AG09309 (cell line): ENCODE measurements around the gene TBC1D14.
"Not testable (repeated sequence)": the region's sequence is repeated elsewhere in the genome, so short reads cannot be mapped to it uniquely, and the experiment has no call there.

Experiments
- DNase-seq: peaks from one replicate; pipeline ENCODE4 v3.0.0-alpha.2; 2010; ENCODE audit warnings: low read depth
- H3K4me3 ChIP-seq: 2 replicates; pipeline ENCODE4 v1.5.1; 2011; ENCODE audit warnings: mild to moderate bottlenecking, low read depth, low read length, moderate library complexity; ENCODE audit not compliant: control insufficient read depth
- TF ChIP-seq, protein P1 (sequence below): IDR thresholded peaks from 2 replicates; pipeline ENCODE4 v1.5.1; 2011; ENCODE audit warnings: mild to moderate bottlenecking, low read depth, low read length, inconsistent platforms; ENCODE audit not compliant: insufficient read depth, control insufficient read depth; ENCODE audit errors: missing control alignments

Gene TBC1D14

DNA sequence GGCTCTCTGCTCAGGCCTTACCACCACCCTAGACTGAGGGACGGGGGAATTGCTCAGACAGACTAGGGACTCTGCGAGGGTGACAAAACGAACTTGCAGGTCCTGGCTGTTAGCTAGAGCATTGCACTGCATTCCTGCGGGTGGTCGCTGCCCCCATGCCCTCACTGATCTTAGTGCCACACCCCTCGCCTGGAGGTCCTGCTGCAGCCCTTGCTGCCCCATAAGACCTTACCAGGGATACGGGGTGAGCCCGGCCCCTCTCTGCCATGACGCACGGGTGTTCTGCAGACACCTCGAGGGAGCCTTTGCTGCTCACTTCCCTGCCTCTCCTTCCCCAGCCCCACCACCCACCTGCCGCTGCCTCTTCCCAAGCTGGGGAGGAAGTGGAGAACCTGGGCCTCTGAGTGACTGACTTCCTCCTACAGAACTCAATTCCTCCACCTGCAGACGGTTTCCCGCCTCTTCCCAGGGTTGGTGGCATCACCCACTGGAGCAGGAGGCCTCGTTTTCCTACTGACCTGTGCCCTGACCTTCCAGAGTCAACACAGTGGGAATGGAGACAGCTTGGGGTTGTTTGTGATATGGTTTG lies 19.8 kb upstream of the TBC1D14 start:
- DNase-seq: no peak
- TF ChIP-seq, protein P1, sequence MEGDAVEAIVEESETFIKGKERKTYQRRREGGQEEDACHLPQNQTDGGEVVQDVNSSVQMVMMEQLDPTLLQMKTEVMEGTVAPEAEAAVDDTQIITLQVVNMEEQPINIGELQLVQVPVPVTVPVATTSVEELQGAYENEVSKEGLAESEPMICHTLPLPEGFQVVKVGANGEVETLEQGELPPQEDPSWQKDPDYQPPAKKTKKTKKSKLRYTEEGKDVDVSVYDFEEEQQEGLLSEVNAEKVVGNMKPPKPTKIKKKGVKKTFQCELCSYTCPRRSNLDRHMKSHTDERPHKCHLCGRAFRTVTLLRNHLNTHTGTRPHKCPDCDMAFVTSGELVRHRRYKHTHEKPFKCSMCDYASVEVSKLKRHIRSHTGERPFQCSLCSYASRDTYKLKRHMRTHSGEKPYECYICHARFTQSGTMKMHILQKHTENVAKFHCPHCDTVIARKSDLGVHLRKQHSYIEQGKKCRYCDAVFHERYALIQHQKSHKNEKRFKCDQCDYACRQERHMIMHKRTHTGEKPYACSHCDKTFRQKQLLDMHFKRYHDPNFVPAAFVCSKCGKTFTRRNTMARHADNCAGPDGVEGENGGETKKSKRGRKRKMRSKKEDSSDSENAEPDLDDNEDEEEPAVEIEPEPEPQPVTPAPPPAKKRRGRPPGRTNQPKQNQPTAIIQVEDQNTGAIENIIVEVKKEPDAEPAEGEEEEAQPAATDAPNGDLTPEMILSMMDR: no peak
- no peak overlapping the region for H3K4me3 ChIP-seq

DNA sequence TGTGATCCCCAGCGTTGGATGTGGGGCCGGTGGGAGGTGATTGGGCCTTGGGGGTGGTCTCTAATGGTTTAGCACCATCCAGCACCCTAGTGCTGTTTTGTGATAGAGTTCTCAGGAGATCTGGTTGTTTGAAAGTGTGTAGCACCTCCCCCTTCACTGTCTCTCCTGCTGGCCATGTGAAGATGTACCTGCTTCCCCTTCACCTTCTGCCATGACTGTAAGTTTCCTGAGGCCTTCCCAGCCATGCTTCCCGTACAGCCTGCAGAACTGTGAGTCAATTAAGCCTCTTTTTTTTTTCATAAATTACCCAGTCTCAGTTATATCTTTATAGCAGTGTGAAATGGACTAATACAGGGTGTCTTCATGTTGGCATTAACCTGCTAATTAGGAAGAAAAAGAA lies 19.3 kb upstream of the TBC1D14 start:
- no peak overlapping the region for H3K4me3 ChIP-seq
- TF ChIP-seq, protein P1: no peak
- no peak for DNase-seq

DNA sequence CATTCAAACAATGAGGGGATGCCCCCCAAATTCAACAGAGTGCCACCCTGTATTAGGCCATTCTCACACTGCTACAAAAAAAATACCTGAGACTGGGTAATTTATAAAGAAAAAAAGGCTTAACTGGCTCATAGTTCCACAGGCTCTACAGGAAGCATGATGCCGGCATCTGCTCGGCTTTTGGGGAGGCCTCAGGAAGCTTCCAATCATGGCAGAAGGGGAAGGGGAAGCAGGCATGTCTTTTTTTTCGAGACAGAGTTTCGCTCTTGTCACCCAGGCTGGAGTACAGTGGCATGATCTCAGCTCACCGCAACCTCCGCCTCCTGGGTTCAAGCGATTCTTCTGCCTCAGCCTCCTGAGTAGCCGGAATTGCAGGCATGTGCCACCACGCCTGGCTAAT lies 18.7 kb upstream of the TBC1D14 start:
- not testable (repeated sequence) for DNase-seq

DNA sequence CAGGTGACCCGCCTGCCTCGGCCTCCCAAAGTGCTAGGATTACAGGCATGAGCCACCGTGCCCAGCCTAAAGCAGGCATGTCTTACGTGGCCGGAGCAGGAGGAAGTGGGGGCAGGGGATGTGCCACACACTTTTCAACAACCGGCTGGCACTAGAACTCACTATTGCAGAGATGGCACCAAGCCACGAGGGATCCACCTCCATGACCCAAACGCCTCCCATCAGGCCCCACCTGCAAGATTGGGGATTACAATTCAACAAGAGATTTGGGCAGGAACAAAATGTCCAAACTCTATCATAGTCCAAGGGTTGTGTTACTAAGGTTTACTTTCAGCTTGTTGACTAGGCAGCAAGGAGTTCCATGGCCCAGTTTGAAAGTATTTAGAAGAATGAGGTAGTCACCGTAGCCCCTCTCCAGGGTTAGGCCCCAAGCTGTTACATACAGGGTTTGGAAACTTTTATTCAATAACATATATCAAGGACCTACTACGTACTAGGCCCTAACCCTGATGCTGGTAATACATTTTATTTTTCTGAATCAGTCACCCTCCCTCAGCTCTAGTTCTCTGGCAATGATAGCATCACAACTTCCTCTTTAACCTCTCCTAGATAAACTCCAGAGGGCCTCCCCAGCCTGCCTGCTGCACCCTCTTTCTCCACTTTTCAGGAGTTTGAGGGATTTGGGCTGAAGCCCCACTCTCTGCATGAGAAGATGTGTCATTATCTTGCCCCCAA lies 18.0 kb upstream of the TBC1D14 start:
- TF ChIP-seq, protein P1: no peak
- no peak overlapping the region for H3K4me3 ChIP-seq
- no peak for DNase-seq

More for the DNA sequence above, 18.7 kb upstream of the TBC1D14 start:
- H3K4me3 ChIP-seq: not testable (repeated sequence)

DNA sequence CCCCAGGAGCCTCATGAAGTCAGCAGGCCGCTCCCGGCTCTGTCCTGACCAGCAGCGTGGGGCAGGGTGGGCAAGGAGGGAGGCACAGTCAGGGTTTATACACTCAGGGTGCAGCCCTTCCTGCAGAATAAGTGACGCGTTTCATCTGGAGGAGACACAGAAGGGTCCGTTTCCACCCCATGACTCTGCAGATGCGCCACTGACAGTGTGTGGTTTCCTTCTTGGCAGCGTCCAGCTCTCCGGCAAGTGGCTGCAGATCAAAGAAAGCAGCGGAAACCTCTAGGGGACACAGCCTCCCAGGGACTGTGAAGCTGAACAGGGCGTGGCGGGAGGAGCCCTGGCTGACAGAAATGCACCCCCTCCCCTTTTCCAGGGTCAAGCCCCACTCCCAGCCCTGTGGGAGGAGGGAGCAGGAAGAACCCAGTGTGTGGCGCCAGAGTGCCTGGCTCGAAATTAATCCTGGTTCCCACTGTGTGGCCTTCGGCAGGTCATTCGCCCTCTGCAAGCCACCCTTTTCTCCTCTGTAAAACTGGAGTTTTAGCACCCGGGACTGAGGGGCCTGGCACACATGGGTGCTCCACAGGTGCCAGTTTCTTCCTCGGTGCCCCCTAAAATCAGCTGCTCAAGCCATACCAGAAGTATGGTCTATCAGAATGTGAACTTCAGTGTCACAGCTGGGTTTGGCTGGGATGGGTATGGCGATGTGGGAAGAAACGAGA lies 17.3 kb upstream of the TBC1D14 start:
- DNase-seq: no peak
- TF ChIP-seq, protein P1: no peak
- no peak overlapping the region for H3K4me3 ChIP-seq

DNA sequence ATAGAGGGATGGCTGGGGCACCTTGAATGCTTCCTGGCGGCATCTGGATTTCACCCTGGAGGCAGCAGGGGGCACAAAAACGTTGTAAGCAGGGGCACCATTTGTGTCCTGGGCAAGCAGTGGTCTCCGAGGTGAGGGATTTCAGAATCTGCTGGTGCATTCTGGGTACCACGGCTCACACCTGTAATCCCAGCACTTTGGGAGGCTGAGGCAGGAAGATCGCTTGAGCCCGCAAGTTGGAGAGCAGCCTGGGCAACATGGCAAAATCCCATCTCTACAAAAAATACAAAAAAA lies 16.8 kb upstream of the TBC1D14 start:
- no peak overlapping the region for H3K4me3 ChIP-seq
- no peak for DNase-seq
- TF ChIP-seq, protein P1: no peak

DNA sequence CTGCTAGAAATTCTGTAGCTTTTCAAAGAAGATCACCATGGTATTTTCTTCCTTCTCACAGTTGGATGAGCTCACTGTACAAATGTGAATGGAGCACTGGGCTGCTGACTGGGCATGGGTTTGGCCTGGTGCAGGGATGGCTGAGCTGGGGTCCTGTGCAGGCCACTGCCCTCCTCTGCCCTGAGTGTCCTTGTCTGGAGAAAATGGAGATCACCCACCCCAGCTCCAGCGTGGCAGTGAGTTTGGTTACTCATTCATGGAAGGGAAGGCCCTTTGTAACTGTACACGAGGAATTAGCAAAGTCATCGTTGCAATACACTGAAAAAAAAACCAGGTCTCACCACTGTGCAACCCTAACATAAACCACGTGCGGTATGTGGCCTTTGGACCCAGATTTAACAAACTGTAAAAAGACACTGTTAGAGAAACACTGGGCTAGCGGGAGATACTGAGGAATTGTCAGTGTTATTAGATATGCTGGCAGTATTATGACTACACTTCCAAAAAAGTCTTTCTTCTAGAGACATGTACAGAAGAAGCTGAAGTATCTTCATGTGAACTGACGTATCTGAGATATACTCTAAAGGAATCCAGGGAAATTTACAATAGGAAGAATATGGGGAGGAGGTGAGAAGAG lies 16.1 kb upstream of the TBC1D14 start:
- no peak overlapping the region for H3K4me3 ChIP-seq
- peak; percentile 73 for DNase-seq
- TF ChIP-seq, protein P1: no peak
